Smooth muscle cell (in vitro differentiated cells): ENCODE results near the gene NAB2. TPM values are rescaled to one million over a fixed set of nuclear protein-coding genes. Genes with fewer than 3 reads are reported as not detected.
"Not testable (repeated sequence)": the region's sequence is repeated elsewhere in the genome, so short reads cannot be mapped to it uniquely, and the experiment has no call there.

ENCODE experiments used
- DNase-seq: peaks from one replicate; lab custom pipeline; 2025; ENCODE audit not compliant: unreplicated experiment; lab: John Stamatoyannopoulos, UW
- H2AFZ ChIP-seq: fragments of 200-600 bp; sonication (generic); 2 replicates; pipeline ENCODE4 v1.6.0; 2016; ENCODE audit warnings: antibody characterized with exemption, low read depth, mild to moderate bottlenecking
- H3F3A ChIP-seq: fragments of 200-600 bp; sonication (generic); 2 replicates; pipeline ENCODE4 v1.6.0; 2017; ENCODE audit warnings: antibody characterized with exemption, low read depth
- H3K27ac ChIP-seq: fragments of 200-600 bp; sonication (generic); 2 replicates; pipeline ENCODE4 v1.5.1; 2016; ENCODE audit warnings: low read depth, mild to moderate bottlenecking
- H3K27me3 ChIP-seq: fragments of 200-600 bp; sonication (generic); 2 replicates; pipeline ENCODE4 v1.6.1; 2016; ENCODE audit warnings: low read depth, mild to moderate bottlenecking
- H3K36me3 ChIP-seq: fragments of 200-600 bp; sonication (generic); 2 replicates; pipeline ENCODE4 v1.5.1; 2016; ENCODE audit warnings: low read depth
- H3K4me1 ChIP-seq: fragments of 200-600 bp; sonication (generic); 2 replicates; pipeline ENCODE4 v1.5.1; 2016; ENCODE audit warnings: low read depth
- H3K4me2 ChIP-seq: fragments of 200-600 bp; sonication (generic); 2 replicates; pipeline ENCODE4 v1.6.0; 2016; ENCODE audit warnings: mild to moderate bottlenecking
- H3K4me3 ChIP-seq: fragments of 200-600 bp; sonication (generic); 2 replicates; pipeline ENCODE4 v1.5.1; 2016; ENCODE audit warnings: mild to moderate bottlenecking
- H3K79me2 ChIP-seq: fragments of 200-600 bp; sonication (generic); 2 replicates; pipeline ENCODE4 v1.6.0; 2016; ENCODE audit warnings: low read depth, mild to moderate bottlenecking
- H3K9ac ChIP-seq: fragments of 200-600 bp; sonication (generic); 2 replicates; pipeline ENCODE4 v1.6.0; 2016; ENCODE audit warnings: low read depth
- H3K9me3 ChIP-seq: fragments of 200-600 bp; sonication (generic); replicated peaks from 2 replicates; pipeline ENCODE4 v1.5.1; 2016; ENCODE audit warnings: low read depth
- H4K20me1 ChIP-seq: fragments of 200-600 bp; sonication (generic); 2 replicates; pipeline ENCODE4 v1.6.0; 2016; ENCODE audit warnings: low read depth
- WGBS: methylation state at CpG from one replicate; pipeline ENCODE4 v1.1.7; 2016; ENCODE audit warnings: low lambda C conversion rate; 5-methylcytosine and 5-hydroxymethylcytosine counted together
- polyA plus RNA-seq: library from polyadenylated mRNA; unstranded; fragments of >200 nt; fragmentation: Nextera tagmentation; extraction: Ambion mirVana; gene quantifications from 2 replicates; pipeline ENCODE4 v1.2.1, GENCODE V29; 2016
- total RNA-seq: library from RNA; depleted of rRNA; stranded (reverse); fragments of >200 nt; gene quantifications from 2 replicates; pipeline ENCODE4 v1.2.3, GENCODE V29; 2014
- TF ChIP-seq, protein P1 (sequence below): fragments of 200-600 bp; sonication (generic); IDR thresholded peaks from 2 replicates; pipeline ENCODE4 v1.5.1; 2017; ENCODE audit warnings: borderline replicate concordance, mild to moderate bottlenecking, antibody characterized with exemption; ENCODE audit not compliant: insufficient read depth, poor library complexity, severe bottlenecking

The NAB2 gene
- total and polyA plus RNA-seq, 2 experiments from 2014 or later: 39.7 to 58.3 TPM

DNA sequence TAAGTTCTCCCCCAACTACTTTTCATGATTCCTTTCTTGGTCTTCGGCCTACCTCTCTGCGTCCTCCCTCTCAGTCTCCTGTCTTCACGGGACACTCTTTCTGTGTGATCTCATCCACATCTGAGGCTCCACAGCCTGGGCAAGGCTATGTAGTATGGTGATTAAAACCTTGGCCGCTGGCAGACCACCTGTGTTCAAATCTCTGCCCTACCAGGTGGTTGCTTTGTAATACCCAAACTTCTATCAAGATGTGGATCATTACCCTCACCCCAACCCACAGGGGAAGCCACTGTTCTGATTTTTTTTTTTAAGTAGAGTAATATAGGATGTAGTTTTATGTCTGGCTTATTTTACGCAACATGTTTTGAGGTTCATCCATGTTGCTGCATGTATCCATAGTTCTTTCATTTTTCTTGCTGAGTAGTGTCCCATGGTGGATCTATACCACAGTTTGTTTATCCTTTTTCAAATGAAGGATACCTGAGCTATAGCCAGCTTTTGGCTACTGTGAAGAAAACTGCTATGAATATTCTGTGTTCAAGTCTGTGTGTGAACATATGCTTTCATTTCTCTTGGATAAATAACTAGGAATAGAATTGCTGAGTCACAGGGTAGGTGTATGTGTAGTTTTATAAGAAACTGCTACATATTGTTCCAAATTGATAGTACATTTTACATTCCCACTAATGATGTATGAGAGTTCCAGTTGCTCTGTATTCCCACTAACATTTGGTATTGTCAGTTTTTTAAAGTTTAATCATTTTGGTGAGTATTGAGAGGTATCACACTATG is 30.6 kb downstream of the NAB2 start:
- Histone ChIP-seq H3K4me2 (no peak overlapping the region), H3F3A (no peaks in the 10 kb centered on the region), H3K9ac (no peak overlapping the region), H4K20me1 (no peaks in the 10 kb centered on the region), H3K36me3 (no peaks in the 10 kb centered on the region), H3K79me2 (no peaks in the 10 kb centered on the region), H2AFZ (peak overlapping the region; percentile 43), H3K4me3 (no peak overlapping the region), H3K9me3 (no peaks in the 10 kb centered on the region), H3K27ac (no peak overlapping the region), H3K4me1 (no peaks in the 10 kb centered on the region), H3K27me3 (no peaks in the 10 kb centered on the region)
- TF ChIP-seq, protein P1, sequence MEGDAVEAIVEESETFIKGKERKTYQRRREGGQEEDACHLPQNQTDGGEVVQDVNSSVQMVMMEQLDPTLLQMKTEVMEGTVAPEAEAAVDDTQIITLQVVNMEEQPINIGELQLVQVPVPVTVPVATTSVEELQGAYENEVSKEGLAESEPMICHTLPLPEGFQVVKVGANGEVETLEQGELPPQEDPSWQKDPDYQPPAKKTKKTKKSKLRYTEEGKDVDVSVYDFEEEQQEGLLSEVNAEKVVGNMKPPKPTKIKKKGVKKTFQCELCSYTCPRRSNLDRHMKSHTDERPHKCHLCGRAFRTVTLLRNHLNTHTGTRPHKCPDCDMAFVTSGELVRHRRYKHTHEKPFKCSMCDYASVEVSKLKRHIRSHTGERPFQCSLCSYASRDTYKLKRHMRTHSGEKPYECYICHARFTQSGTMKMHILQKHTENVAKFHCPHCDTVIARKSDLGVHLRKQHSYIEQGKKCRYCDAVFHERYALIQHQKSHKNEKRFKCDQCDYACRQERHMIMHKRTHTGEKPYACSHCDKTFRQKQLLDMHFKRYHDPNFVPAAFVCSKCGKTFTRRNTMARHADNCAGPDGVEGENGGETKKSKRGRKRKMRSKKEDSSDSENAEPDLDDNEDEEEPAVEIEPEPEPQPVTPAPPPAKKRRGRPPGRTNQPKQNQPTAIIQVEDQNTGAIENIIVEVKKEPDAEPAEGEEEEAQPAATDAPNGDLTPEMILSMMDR: no peak
- WGBS: 91% methylated on average over 5 of the region's 5 CpGs
- DNase-seq: no peak

DNA sequence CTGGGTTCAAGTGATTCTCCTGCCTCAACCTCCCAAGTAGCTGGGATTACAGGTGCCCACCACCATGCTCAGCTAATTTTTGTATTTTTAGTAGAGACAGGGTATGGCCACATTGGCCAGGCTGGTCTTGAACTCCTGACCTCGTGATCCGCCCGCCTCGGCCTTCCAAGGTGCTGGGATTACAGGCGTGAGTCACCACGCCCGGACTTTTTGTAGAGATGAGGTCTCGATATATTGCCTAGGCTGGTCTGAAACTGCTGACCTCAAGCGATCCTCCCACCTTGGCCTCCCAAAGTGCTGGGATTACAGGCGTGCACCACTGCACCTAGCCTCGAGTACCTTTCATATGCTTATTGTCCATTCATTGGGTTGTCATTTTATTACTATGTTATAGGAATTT is 31.8 kb downstream of the NAB2 start:
- H3K36me3 ChIP-seq, H3K4me2 ChIP-seq, H3K9me3 ChIP-seq, H3K4me1 ChIP-seq, H3K79me2 ChIP-seq, H3K4me3 ChIP-seq, H3K27ac ChIP-seq, H3K9ac ChIP-seq, DNase-seq, H3K27me3 ChIP-seq, H2AFZ ChIP-seq, H3F3A ChIP-seq, H4K20me1 ChIP-seq: not testable (repeated sequence)
- WGBS: 94% methylated on average over 11 of the region's 11 CpGs

DNA sequence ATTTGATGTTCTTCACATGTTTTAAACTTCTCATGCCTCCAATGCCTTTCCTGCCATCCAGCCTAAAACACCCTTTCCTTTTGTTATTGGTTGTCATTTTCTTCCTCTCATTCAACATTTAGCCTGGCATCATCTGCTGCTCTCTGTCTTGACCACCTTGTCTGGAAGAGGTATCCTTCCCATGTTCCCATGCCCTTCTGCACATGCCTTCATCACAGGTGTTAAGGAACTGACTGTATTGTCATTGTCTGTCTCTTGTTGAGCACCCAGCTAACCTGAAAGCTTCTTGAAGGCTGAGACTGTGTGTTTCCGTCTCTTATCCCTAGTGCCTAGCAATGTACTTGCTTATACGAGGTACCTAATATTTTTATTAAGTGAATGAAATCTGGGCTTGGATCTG is 34.9 kb downstream of the NAB2 start:
- H3K4me2 ChIP-seq: no peak overlapping the region
- DNase-seq: no peak
- no peaks in the 10 kb centered on the region for H3K27me3 ChIP-seq
- no peak overlapping the region for H3K9ac ChIP-seq
- no peaks in the 10 kb centered on the region for H3K9me3 ChIP-seq
- no peaks in the 10 kb centered on the region for H3F3A ChIP-seq
- H3K4me1 ChIP-seq: no peaks in the 10 kb centered on the region
- TF ChIP-seq, protein P1: no peak
- H3K27ac ChIP-seq: no peak overlapping the region
- H3K79me2 ChIP-seq: peaks cover 5% of the 10 kb centered on the region
- no peak overlapping the region for H3K4me3 ChIP-seq
- H3K36me3 ChIP-seq: no peaks in the 10 kb centered on the region
- no peaks in the 10 kb centered on the region for H4K20me1 ChIP-seq
- no peak overlapping the region for H2AFZ ChIP-seq
- WGBS: 51% methylated on average over 2 of the region's 2 CpGs

DNA sequence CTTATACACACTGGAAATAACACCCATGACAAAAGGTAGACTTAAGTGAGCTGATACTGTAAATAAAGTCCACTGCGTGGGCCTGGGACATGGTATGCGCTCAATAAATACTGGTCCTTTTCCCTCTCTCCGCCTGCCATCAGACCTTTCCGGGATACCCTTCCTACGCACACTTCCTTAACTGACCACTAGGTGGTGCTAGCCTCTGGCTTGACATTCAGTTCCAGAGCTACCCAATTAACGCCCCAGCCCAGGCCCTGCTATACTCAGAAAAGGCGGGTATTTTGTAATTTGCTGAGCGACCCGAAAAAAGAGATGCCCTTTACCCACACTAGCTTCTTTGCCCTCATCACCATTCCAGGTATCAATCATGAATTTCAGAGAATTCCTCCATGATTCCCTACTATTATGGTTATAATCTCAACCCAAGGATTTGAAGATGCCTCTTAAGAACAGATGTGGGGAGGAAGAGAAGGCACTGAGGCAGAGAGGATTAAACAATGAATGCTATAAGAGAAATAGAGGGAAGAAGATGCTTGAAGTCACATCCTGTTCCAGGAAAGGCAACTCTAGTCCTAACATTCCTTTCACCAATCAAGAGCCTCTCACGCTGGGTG is 35.5 kb downstream of the NAB2 start:
- peaks cover 11% of the 10 kb centered on the region for H3K79me2 ChIP-seq
- H3K9ac ChIP-seq: no peak overlapping the region
- no peaks in the 10 kb centered on the region for H3F3A ChIP-seq
- no peak overlapping the region for H2AFZ ChIP-seq
- peak; percentile 25 for DNase-seq
- H3K4me2 ChIP-seq: no peak overlapping the region
- H3K4me1 ChIP-seq: no peaks in the 10 kb centered on the region
- 23% methylated on average over 10 of the region's 10 CpGs for WGBS
- no peaks in the 10 kb centered on the region for H3K27me3 ChIP-seq
- H3K4me3 ChIP-seq: no peak overlapping the region
- H3K36me3 ChIP-seq: no peaks in the 10 kb centered on the region
- H3K9me3 ChIP-seq: no peaks in the 10 kb centered on the region
- H4K20me1 ChIP-seq: peaks cover 1% of the 10 kb centered on the region
- H3K27ac ChIP-seq: no peak overlapping the region
- TF ChIP-seq, protein P1: peak; percentile 91
